DND-41 (cell line): Measurements from ENCODE around the gene PLXNA4.

ENCODE experiments used
- CTCF ChIP-seq: IDR thresholded peaks from 2 replicates; pipeline ENCODE4 v1.5.1; 2012; ENCODE audit warnings: borderline replicate concordance, low read length, moderate library complexity, mild to moderate bottlenecking; ENCODE audit not compliant: poor library complexity, severe bottlenecking; ENCODE audit errors: extremely low read depth
- EZH2 ChIP-seq: IDR thresholded peaks from 3 replicates; pipeline ENCODE4 v1.6.1; 2012; ENCODE audit warnings: borderline replicate concordance, low read depth, mild to moderate bottlenecking, moderate library complexity, low read length, inconsistent platforms; ENCODE audit not compliant: severe bottlenecking

DNA sequence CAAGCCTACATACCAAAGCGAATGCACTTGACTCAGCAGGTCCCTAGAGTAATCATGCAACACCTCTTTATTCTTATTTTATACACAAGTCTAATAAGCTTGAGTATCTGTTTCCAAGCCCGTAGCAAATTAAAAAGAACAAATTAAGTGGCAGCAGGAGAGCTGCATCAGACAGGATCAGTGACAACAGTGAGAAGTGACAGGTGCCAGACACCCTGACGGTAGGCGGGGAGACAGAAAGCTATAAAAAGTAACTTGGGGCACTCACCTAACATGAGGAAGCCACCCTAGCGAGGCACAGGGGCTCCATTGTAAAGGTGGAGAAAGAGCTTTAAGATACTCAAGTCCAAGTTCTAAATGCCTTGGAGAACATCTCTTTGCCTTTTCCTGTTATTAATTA, 174.2 kb downstream of the PLXNA4 start:
- TF ChIP-seq EZH2 = no peak
- no peak for TF ChIP-seq CTCF
